DOHH2 (cell line): ENCODE data around the gene PPP1R3F.

Experiments used
- H3F3A ChIP-seq: fragments of 200-600 bp; sonication (generic), shearing (Covaris generic); 2 replicates; pipeline ENCODE4 v1.6.0; 2016; ENCODE audit warnings: antibody characterized with exemption, mild to moderate bottlenecking; ENCODE audit not compliant: control insufficient read depth, insufficient read depth
- H3K27ac ChIP-seq: fragments of 200-600 bp; sonication (generic); 2 replicates; pipeline ENCODE4 v1.5.1; 2014; ENCODE audit warnings: low read depth, mild to moderate bottlenecking, low read length, moderate library complexity
- H3K27me3 ChIP-seq: fragments of 200-600 bp; sonication (generic); 2 replicates; pipeline ENCODE4 v1.6.1; 2014; ENCODE audit warnings: mild to moderate bottlenecking, low read length, mixed read lengths; ENCODE audit not compliant: control insufficient read depth
- H3K36me3 ChIP-seq: fragments of 200-600 bp; sonication (generic); 2 replicates; pipeline ENCODE4 v1.6.1; 2014; ENCODE audit warnings: mild to moderate bottlenecking, low read length, moderate library complexity, mixed read lengths; ENCODE audit not compliant: control insufficient read depth
- H3K4me1 ChIP-seq: fragments of 200-600 bp; sonication (generic); 2 replicates; pipeline ENCODE4 v1.6.1; 2014; ENCODE audit warnings: mild to moderate bottlenecking, low read length, mixed read lengths; ENCODE audit not compliant: control insufficient read depth
- H3K4me2 ChIP-seq: fragments of 200-600 bp; sonication (generic); 2 replicates; pipeline ENCODE4 v1.6.0; 2014; ENCODE audit warnings: mild to moderate bottlenecking, low read length, moderate library complexity
- H3K4me3 ChIP-seq: fragments of 200-600 bp; sonication (generic); 2 replicates; pipeline ENCODE4 v1.5.1; 2014; ENCODE audit warnings: mild to moderate bottlenecking, low read length, mixed read lengths
- H3K79me2 ChIP-seq: fragments of 200-600 bp; sonication (generic); 2 replicates; pipeline ENCODE4 v1.6.1; 2014; ENCODE audit warnings: mild to moderate bottlenecking, low read length, mixed read lengths; ENCODE audit not compliant: control insufficient read depth
- H3K9me2 ChIP-seq: fragments of 200-600 bp; sonication (generic); replicated peaks from 2 replicates; pipeline ENCODE4 v1.6.1; 2014; ENCODE audit warnings: mild to moderate bottlenecking, low read length, mixed read lengths; ENCODE audit not compliant: control insufficient read depth
- H3K9me3 ChIP-seq: fragments of 200-600 bp; sonication (generic); 2 replicates; pipeline ENCODE4 v1.6.1; 2014; ENCODE audit warnings: antibody characterized with exemption, low read length, mixed read lengths; ENCODE audit not compliant: control insufficient read depth, insufficient read depth
- H4K20me1 ChIP-seq: fragments of 200-600 bp; sonication (generic); 2 replicates; pipeline ENCODE4 v1.6.0; 2014; ENCODE audit warnings: low read depth, mild to moderate bottlenecking, antibody characterized with exemption, low read length, moderate library complexity; ENCODE audit not compliant: control insufficient read depth, insufficient read depth
- CTCF ChIP-seq: fragments of 200-600 bp; sonication (generic); IDR thresholded peaks from one replicate; pipeline ENCODE4 v1.5.1; 2014; ENCODE audit warnings: antibody characterized with exemption, mild to moderate bottlenecking, low read depth, low read length; ENCODE audit not compliant: poor library complexity, severe bottlenecking
- EZH2phosphoT487 ChIP-seq: fragments of 200-600 bp; sonication (generic); IDR thresholded peaks from 2 replicates; pipeline ENCODE4 v1.6.1; 2017; ENCODE audit warnings: borderline replicate concordance, mild to moderate bottlenecking, antibody characterized with exemption, low read length, moderate library complexity, mixed read lengths

The PPP1R3F gene, protein sequence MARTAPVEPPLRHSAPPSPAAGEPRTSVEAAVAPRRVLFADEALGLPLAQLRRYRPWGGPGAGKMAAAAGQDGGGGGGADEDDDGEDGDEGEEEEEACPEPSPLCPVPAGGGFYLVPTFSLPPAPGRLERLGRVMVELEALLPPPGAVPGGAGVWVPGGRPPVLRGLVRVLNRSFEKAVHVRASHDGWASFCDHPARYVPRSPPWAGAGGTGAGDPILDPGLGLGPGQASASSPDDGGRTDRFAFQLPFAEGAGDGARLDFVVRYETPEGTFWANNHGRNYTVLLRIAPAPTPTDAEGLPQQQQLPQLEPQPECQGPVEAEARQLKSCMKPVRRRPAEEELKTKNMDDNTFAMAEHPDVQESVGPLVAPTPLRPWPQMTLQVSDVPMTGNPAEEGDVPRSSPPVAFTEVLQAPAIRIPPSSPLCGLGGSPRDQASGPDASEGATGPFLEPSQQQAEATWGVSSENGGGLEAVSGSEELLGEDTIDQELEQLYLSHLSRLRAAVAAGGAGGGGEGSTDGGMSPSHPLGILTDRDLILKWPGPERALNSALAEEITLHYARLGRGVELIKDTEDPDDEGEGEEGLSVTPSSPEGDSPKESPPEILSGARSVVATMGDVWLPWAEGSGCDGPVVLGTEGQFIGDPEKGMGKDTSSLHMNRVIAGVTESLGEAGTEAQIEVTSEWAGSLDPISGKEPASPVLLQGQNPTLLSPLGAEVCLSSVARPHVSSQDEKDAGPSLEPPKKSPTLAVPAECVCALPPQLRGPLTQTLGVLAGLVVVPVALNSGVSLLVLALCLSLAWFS

DNA sequence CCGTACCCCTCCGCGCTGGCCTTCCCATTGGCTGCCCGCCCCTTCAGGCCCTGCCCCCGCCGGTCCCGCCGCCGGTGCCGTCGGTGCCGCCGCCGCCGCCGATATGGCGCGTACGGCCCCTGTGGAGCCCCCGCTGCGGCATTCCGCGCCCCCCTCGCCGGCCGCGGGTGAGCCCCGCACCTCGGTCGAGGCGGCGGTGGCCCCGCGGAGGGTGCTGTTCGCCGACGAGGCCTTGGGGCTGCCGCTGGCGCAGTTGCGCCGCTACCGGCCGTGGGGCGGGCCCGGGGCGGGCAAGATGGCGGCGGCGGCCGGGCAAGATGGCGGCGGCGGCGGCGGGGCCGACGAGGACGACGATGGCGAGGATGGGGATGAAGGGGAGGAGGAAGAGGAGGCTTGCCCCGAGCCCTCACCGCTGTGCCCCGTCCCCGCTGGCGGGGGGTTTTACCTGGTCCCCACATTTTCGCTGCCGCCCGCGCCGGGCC, at the start of gene PPP1R3F:
TSS of gene PPP1R3F (plus strand) at position 27 of the 482 bp plus-strand sequence. CDS start at position 104, 77 bp downstream.
- TF ChIP-seq CTCF (no peak), EZH2phosphoT487 (no peak)

GRCh38 chrX:49220100-49220499, 49.5 kb upstream of the PPP1R3F start:
- H3K79me2 ChIP-seq, result no peaks in the 10 kb centered on the region
- no peaks in the 10 kb centered on the region for H3K36me3 ChIP-seq
- no peak overlapping the region for H3K4me3 ChIP-seq
- no peaks in the 10 kb centered on the region for H3K9me2 ChIP-seq
- no peak overlapping the region for H3K4me2 ChIP-seq
- H3K27ac ChIP-seq, result no peak overlapping the region
- no peak for TF ChIP-seq CTCF
- TF ChIP-seq EZH2phosphoT487, result no peak
- H3K9me3 ChIP-seq, result no peaks in the 10 kb centered on the region
- H3K4me1 ChIP-seq, result no peaks in the 10 kb centered on the region
- no peaks in the 10 kb centered on the region for H3K27me3 ChIP-seq
- H3F3A ChIP-seq, result no peaks in the 10 kb centered on the region
- no peaks in the 10 kb centered on the region for H4K20me1 ChIP-seq

More for the DNA sequence above, at the start of gene PPP1R3F:
- peaks cover 30% of the 10 kb centered on the region for H3K4me1 ChIP-seq
- peaks cover 43% of the 10 kb centered on the region for H3K79me2 ChIP-seq
- H4K20me1 ChIP-seq, result no peaks in the 10 kb centered on the region
- H3K9me3 ChIP-seq, result no peaks in the 10 kb centered on the region
- H3K36me3 ChIP-seq, result peaks cover 8% of the 10 kb centered on the region; the same call in 1 of the 2 replicates
- H3K4me3 ChIP-seq, result peak within 1 kb of the TSS; percentile 85
- H3F3A ChIP-seq, result no peaks in the 10 kb centered on the region
- peak within 1 kb of the TSS; percentile 79 for H3K4me2 ChIP-seq
- peak within 1 kb of the TSS; percentile 71 for H3K27ac ChIP-seq
- H3K27me3 ChIP-seq, result no peaks in the 10 kb centered on the region
- H3K9me2 ChIP-seq, result no peaks in the 10 kb centered on the region

DNA sequence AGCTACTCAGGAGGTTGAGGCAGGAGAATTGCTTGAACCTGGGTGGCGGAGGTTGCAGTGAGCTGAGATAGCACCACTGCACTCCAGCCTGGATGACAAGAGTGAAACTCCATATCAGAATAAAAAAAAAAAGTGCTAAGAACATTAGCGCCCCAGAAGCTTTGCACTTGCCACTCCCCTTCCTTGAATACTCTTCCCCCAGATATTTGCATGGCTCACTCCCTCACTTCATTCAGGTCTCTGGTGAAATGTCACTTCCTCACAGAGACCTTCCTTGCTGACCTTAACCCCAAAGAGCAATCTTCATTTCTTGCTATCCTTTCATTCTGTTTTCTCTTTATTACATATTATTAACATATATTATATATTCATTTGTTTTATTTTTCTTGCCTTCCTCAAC, 47.7 kb upstream of the PPP1R3F start:
- Histone ChIP-seq H3K9me3 (no peaks in the 10 kb centered on the region), H4K20me1 (no peaks in the 10 kb centered on the region), H3K4me3 (no peak overlapping the region), H3K27me3 (no peaks in the 10 kb centered on the region), H3K9me2 (no peaks in the 10 kb centered on the region), H3K4me1 (no peaks in the 10 kb centered on the region), H3K27ac (no peak overlapping the region), H3K36me3 (no peaks in the 10 kb centered on the region), H3K4me2 (no peak overlapping the region), H3K79me2 (no peaks in the 10 kb centered on the region), H3F3A (no peaks in the 10 kb centered on the region)
- no peak for TF ChIP-seq CTCF
- no peak for TF ChIP-seq EZH2phosphoT487
